Sigmoid colon (tissue), 7 donors: ENCODE data around the gene TSSK6. TPM values are rescaled to one million over a fixed set of nuclear protein-coding genes. Genes with fewer than 3 reads are reported as not detected.

Experiments used
- DNase-seq: peaks from one replicate; pipeline ENCODE4 v3.0.0-alpha.2; 2019
- H3K27ac ChIP-seq, 4 donors: fragments of 200-600 bp; sonication (generic); one replicate each; pipeline ENCODE4 v1.5.1; 2016 to 2019; ENCODE audit warnings: mild to moderate bottlenecking in 1 of 4
- H3K27me3 ChIP-seq, 3 donors: fragments of 200-600 bp; sonication (generic); one replicate each; pipeline ENCODE4 v1.5.1; 2019; ENCODE audit warnings: mild to moderate bottlenecking in 1 of 3
- H3K36me3 ChIP-seq, 4 donors: fragments of 200-600 bp; sonication (generic); one replicate each; pipeline ENCODE4 v1.5.1; 2016 to 2019
- H3K4me1 ChIP-seq, 4 donors: fragments of 200-600 bp; sonication (generic); one replicate each; pipeline ENCODE4 v1.5.1; 2017 to 2019
- H3K4me3 ChIP-seq, 4 donors: fragments of 200-600 bp; sonication (generic); one replicate each; pipeline ENCODE4 v1.5.1; 2017 to 2019; ENCODE audit warnings: mild to moderate bottlenecking in 2 of 4, moderate library complexity in 1 of 4
- H3K9me3 ChIP-seq, 4 donors: fragments of 200-600 bp in 3 of 4; sonication (generic) in 3 of 4; one replicate each; pipeline versions ENCODE4 v1.5.1 to v1.6.1; 2013 to 2019
- EP300 ChIP-seq, 4 donors: sonication (generic); formaldehyde crosslinking; IDR thresholded peaks; one replicate each; pipeline ENCODE4 v1.6.1; 2017; ENCODE audit warnings: antibody characterized with exemption in 4 of 4
- POLR2A ChIP-seq, 2 donors: fragments of 450-650 bp; IDR thresholded peaks; one replicate each; pipeline ENCODE4 v1.6.1; 2016; ENCODE audit warnings: antibody characterized with exemption in 2 of 2, mild to moderate bottlenecking in 2 of 2, moderate library complexity in 2 of 2
- POLR2AphosphoS5 ChIP-seq, 4 donors: sonication (generic); formaldehyde crosslinking; IDR thresholded peaks; one replicate each; pipeline ENCODE4 v1.6.1; 2017; ENCODE audit warnings: antibody characterized with exemption in 4 of 4
- WGBS, 2 donors: extraction: QIAGEN DNeasy Blood & Tissue Kit; methylation state at CpG; one replicate each; pipeline ENCODE4 v1.1.7; 2013; 5-methylcytosine and 5-hydroxymethylcytosine counted together
- intact Hi-C: fragments of 100-400 bp; cut with DNase I; formaldehyde crosslinking; loops from one replicate; pipeline ENCODE4 v1.15.1; 2023
- polyA plus RNA-seq, 3 donors: library from polyadenylated mRNA; stranded (reverse); fragments of 200-250 nt; gene quantifications; one replicate each; pipeline ENCODE4 v1.2.3, GENCODE V29; 2013
- total RNA-seq, 4 donors: library from RNA; depleted of rRNA; stranded (reverse); fragments of >200 nt; gene quantifications; one replicate each; pipeline ENCODE4 v1.1.0, GENCODE V29; 2016
- TF ChIP-seq, protein P1 (sequence below), 4 experiments: fragments of 450-650 bp in 3 of 4; fragments of 200-600 bp in 1 of 4; IDR thresholded peaks; one replicate each; pipeline ENCODE4 v1.5.1; 2016 to 2019; ENCODE audit warnings: antibody characterized with exemption in 4 of 4, mild to moderate bottlenecking in 3 of 4, moderate library complexity in 2 of 4
- donor health status: healthy with polysubstance abuse.
- donor health status: Bipolar disorder and iron deficiency.
- donor health status: healthy.

The TSSK6 gene
- total and polyA plus RNA-seq, 7 donors, result 1.2 to 3.3 (median 1.6) TPM

DNA sequence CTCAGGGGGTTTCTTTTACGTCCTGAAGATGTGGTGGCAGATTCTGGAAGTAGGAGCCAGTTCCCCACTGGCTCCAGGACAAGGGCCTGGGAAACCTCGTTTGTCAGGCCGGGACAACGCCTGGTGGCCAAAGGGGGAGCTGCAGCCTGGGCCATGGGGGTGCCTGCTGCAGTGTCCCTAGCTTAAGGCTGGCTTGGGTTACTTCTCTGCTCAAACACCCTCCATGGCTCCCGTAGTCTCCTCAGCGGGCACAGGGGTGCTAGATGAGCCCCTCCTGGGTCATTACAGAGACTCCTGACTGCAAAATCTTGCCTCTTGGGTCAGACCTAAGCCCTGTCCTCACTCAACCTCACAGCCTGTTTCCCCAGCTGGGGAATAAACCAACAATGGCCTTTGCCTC, 37.5 kb upstream of the TSSK6 start:
- Histone ChIP-seq H3K36me3 (no peaks in the 10 kb centered on the region), H3K27ac (no peak overlapping the region), H3K4me3 (no peak overlapping the region), H3K9me3 (no peaks in the 10 kb centered on the region), H3K4me1 (no peaks in the 10 kb centered on the region), H3K27me3 (peaks cover 0 to 31% (median 16%) of the 10 kb centered on the region in 3 donors)
- TF ChIP-seq, protein P1, sequence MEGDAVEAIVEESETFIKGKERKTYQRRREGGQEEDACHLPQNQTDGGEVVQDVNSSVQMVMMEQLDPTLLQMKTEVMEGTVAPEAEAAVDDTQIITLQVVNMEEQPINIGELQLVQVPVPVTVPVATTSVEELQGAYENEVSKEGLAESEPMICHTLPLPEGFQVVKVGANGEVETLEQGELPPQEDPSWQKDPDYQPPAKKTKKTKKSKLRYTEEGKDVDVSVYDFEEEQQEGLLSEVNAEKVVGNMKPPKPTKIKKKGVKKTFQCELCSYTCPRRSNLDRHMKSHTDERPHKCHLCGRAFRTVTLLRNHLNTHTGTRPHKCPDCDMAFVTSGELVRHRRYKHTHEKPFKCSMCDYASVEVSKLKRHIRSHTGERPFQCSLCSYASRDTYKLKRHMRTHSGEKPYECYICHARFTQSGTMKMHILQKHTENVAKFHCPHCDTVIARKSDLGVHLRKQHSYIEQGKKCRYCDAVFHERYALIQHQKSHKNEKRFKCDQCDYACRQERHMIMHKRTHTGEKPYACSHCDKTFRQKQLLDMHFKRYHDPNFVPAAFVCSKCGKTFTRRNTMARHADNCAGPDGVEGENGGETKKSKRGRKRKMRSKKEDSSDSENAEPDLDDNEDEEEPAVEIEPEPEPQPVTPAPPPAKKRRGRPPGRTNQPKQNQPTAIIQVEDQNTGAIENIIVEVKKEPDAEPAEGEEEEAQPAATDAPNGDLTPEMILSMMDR (IDR thresholded peaks at IDR 0.05), result peak in 2 of 4 experiments; percentile 2 to 18
- TF ChIP-seq POLR2A (IDR thresholded peaks at IDR 0.05), result no peak
- 43 to 59% methylated on average over 6 of the region's 6 CpGs for WGBS, 2 donors
- intact Hi-C loops, result no loop called here
- DNase-seq, result no peak

DNA sequence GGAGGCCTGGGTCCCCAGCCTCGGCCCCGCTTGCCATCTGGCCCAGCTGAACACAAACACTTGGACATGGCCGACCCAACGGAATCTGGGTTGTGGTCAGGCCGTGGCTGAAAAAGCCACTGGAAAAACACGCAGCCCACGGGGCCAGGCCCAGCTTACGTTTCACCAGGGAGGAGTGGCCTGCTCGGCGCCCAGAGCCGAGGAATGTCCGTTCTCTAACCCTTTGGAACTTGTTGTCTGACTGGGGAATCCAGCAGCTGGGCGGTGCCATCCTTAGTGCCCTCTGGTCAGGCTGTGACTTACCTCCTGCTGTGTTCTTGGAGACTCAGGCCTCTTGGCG, 36.5 kb upstream of the TSSK6 start:
- H3K4me3 ChIP-seq, result no peak overlapping the region

DNA sequence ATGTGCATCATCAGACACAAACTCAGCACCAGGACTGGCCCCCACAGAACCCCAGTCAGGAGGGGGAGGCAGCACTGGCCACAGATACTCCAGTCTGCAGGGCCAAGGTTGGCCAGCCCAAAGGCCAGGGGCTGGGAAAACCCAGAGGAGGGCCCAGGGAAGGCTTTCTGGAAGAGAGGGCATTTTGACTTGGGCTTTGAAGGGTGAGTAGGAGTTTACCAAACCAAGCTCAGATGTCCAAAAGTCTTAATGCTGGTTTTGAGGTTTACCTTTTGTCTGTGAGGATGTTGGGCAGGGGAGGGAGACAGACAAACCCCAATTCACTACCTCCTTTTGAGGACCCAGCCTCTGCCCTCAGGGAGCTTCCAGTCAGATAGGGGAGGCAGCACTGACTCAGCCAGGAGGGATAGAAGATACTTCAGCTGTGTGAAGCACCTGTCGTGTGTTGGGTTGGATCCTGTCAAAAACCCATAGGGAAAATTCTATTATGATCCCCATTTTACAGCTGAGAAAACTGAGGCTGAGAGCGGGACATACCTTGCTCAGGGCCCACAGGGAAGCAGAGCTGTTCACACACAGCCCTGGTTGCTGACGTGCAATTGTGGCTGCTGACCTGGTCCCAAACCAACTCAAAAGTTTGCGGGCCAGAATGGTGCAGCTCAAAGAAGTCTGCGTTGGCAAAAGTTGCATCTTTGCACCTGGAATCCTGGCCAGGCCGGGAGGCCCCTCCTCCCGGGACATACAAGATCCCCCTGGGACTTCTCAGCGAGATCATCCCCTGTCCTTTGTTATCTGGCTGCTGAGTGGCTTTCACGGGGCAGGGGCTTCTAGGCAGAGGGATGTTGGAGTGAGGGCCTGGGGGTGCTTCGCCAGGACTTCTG, 35.9 kb upstream of the TSSK6 start:
- no peak overlapping the region for H3K4me3 ChIP-seq
- 85 to 86% methylated on average over 10 of the region's 10 CpGs for WGBS, 2 donors
- no peak overlapping the region for H3K27ac ChIP-seq
- no peaks in the 10 kb centered on the region for H3K36me3 ChIP-seq
- TF ChIP-seq POLR2AphosphoS5 (IDR thresholded peaks at IDR 0.05) (no peak), POLR2A (IDR thresholded peaks at IDR 0.05) (no peak), EP300 (IDR thresholded peaks at IDR 0.05) (no peak)
- TF ChIP-seq, protein P1 (IDR thresholded peaks at IDR 0.05), result no peak
- no peak for DNase-seq
- intact Hi-C loops, result no loop called here
- H3K4me1 ChIP-seq, result no peaks in the 10 kb centered on the region
- H3K27me3 ChIP-seq, result peaks cover 0 to 45% (median 16%) of the 10 kb centered on the region in 3 donors
- H3K9me3 ChIP-seq, result no peaks in the 10 kb centered on the region

More for the DNA sequence above, 36.5 kb upstream of the TSSK6 start:
- WGBS, 2 donors, result 74 to 79% methylated on average over 14 of the region's 14 CpGs
- intact Hi-C loops, result no loop called here
- Histone ChIP-seq H3K27me3 (peaks cover 0 to 39% (median 16%) of the 10 kb centered on the region in 3 donors), H3K9me3 (no peaks in the 10 kb centered on the region), H3K27ac (no peak overlapping the region), H3K36me3 (no peaks in the 10 kb centered on the region), H3K4me1 (no peaks in the 10 kb centered on the region)
- no peak for TF ChIP-seq POLR2A (IDR thresholded peaks at IDR 0.05)
- TF ChIP-seq POLR2AphosphoS5 (IDR thresholded peaks at IDR 0.05), result no peak
- TF ChIP-seq, protein P1 (IDR thresholded peaks at IDR 0.05), result no peak
- TF ChIP-seq EP300 (IDR thresholded peaks at IDR 0.05), result no peak
- DNase-seq, result no peak

DNA sequence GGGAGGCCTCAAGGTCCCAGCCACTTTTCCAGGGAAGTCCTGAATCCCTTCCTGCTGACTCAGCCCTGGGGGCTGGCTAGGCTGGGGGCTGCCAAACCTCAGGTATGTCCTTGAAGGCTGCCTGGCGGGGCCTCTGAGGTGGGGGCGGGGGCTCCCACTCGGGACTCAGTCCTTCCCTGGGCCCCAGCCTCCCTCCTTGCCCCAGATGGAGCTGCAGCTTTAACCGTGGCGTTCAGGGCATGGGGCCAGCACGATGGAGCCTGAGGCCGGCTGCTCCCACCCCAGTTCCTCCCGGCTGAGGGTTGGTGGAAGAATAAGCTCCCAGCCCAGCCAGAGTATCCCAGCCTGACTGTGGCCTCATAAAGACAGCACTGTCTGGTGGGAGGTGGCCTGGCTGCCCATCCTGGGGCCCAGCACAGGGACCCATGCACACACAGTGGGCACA, 35.2 kb upstream of the TSSK6 start:
- peaks cover 0 to 52% (median 16%) of the 10 kb centered on the region in 3 donors for H3K27me3 ChIP-seq
- H3K27ac ChIP-seq, result no peak overlapping the region
- H3K36me3 ChIP-seq, result no peaks in the 10 kb centered on the region
- TF ChIP-seq EP300 (IDR thresholded peaks at IDR 0.05) (no peak), POLR2A (IDR thresholded peaks at IDR 0.05) (no peak), POLR2AphosphoS5 (IDR thresholded peaks at IDR 0.05) (no peak)
- TF ChIP-seq, protein P1 (IDR thresholded peaks at IDR 0.05), result no peak
- WGBS, 2 donors, result 51 to 56% methylated on average over 8 of the region's 8 CpGs
- intact Hi-C loops, result no loop called here
- H3K4me1 ChIP-seq, result no peaks in the 10 kb centered on the region
- no peak for DNase-seq
- no peaks in the 10 kb centered on the region for H3K9me3 ChIP-seq
- H3K4me3 ChIP-seq, result no peak overlapping the region
